Chondrocyte (in vitro differentiated cells): ENCODE measurements around the gene IGSF21. TPM values are rescaled to one million over a fixed set of nuclear protein-coding genes. Genes with fewer than 3 reads are reported as not detected.

Experiments
- DNase-seq: peaks from one replicate; pipeline ENCODE4 v3.0.0; 2021; ENCODE audit warnings: mixed read lengths, low spot score
- H3K27ac Mint-ChIP-seq: one replicate; pipeline ENCODE4 v1.8.0; 2021; ENCODE audit warnings: mild to moderate bottlenecking, moderate library complexity, mixed read lengths; ENCODE audit not compliant: unreplicated experiment
- H3K27me3 Mint-ChIP-seq: 2 replicates; pipeline ENCODE4 v1.8.0; 2021; ENCODE audit warnings: low read depth, mixed read lengths
- H3K36me3 Mint-ChIP-seq: 2 replicates; pipeline ENCODE4 v1.8.0; 2021; ENCODE audit warnings: low read depth, mixed read lengths
- H3K4me1 Mint-ChIP-seq: 2 replicates; pipeline ENCODE4 v1.8.0; 2021; ENCODE audit warnings: low read depth, mild to moderate bottlenecking, mixed read lengths
- H3K4me3 Mint-ChIP-seq: one replicate; pipeline ENCODE4 v1.8.0; 2021; ENCODE audit warnings: mild to moderate bottlenecking, moderate library complexity, mixed read lengths; ENCODE audit not compliant: unreplicated experiment
- H3K9me3 Mint-ChIP-seq: 2 replicates; pipeline ENCODE4 v1.8.0; 2021; ENCODE audit warnings: low read depth, mixed read lengths
- total RNA-seq: library from RNA; stranded (reverse); gene quantifications from 3 replicates; pipeline ENCODE4 v1.2.1, GENCODE V29; 2021
- TF ChIP-seq, protein P1 (sequence below): fragments of 200-600 bp; sonication (generic); IDR thresholded peaks from 2 replicates; pipeline ENCODE4 v1.5.0; 2021; ENCODE audit warnings: antibody characterized with exemption, mild to moderate bottlenecking, moderate library complexity

The IGSF21 gene
- total RNA-seq, 1 donor from 2014 or later: not detected

- H3K4me1 Mint-ChIP-seq: peaks cover 12% of the 10 kb centered on the region
- H3K36me3 Mint-ChIP-seq: no peaks in the 10 kb centered on the region
- H3K27ac Mint-ChIP-seq: no peak overlapping the region
- no peak overlapping the region for H3K4me3 Mint-ChIP-seq
- H3K27me3 Mint-ChIP-seq: peaks cover 19% of the 10 kb centered on the region
- TF ChIP-seq, protein P1, sequence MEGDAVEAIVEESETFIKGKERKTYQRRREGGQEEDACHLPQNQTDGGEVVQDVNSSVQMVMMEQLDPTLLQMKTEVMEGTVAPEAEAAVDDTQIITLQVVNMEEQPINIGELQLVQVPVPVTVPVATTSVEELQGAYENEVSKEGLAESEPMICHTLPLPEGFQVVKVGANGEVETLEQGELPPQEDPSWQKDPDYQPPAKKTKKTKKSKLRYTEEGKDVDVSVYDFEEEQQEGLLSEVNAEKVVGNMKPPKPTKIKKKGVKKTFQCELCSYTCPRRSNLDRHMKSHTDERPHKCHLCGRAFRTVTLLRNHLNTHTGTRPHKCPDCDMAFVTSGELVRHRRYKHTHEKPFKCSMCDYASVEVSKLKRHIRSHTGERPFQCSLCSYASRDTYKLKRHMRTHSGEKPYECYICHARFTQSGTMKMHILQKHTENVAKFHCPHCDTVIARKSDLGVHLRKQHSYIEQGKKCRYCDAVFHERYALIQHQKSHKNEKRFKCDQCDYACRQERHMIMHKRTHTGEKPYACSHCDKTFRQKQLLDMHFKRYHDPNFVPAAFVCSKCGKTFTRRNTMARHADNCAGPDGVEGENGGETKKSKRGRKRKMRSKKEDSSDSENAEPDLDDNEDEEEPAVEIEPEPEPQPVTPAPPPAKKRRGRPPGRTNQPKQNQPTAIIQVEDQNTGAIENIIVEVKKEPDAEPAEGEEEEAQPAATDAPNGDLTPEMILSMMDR: no peak
- DNase-seq: no peak
- H3K9me3 Mint-ChIP-seq: peaks cover 2% of the 10 kb centered on the region
Measured at GRCh38 chr1:18090636-18091035, 17.0 kb upstream of the IGSF21 start.

GRCh38 chr1:18091660-18092446 lies 15.7 kb upstream of the IGSF21 start:
- H3K4me1 Mint-ChIP-seq: peaks cover 12% of the 10 kb centered on the region
- peaks cover 21% of the 10 kb centered on the region for H3K27me3 Mint-ChIP-seq
- H3K9me3 Mint-ChIP-seq: peaks cover 2% of the 10 kb centered on the region
- no peaks in the 10 kb centered on the region for H3K36me3 Mint-ChIP-seq
- TF ChIP-seq, protein P1: no peak
- no peak overlapping the region for H3K4me3 Mint-ChIP-seq
- no peak for DNase-seq
- no peak overlapping the region for H3K27ac Mint-ChIP-seq

GRCh38 chr1:18093193-18093592 lies 14.4 kb upstream of the IGSF21 start:
- H3K27me3 Mint-ChIP-seq: peaks cover 18% of the 10 kb centered on the region
- no peak for DNase-seq
- H3K27ac Mint-ChIP-seq: no peak overlapping the region
- TF ChIP-seq, protein P1: no peak
- peaks cover 2% of the 10 kb centered on the region for H3K9me3 Mint-ChIP-seq
- no peaks in the 10 kb centered on the region for H3K36me3 Mint-ChIP-seq
- peaks cover 12% of the 10 kb centered on the region for H3K4me1 Mint-ChIP-seq
- no peak overlapping the region for H3K4me3 Mint-ChIP-seq

DNA sequence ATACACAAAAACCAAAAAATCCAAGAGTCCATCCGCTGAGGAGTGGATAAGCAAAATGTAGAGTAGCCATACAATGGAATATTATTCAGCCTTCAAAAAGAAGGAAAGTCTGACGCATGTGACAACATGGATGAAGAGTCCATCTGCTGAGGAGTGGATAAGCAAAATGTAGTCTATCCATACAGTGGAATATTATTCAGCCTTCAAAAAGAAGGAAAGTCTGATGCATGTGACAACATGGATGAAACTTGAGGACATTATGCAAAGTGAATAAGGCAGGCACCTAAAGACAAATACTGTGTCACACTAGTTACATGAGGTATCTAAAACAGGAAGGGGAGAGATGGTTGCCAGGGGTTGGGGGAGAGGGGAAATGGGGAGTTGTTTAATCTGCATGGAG lies 14.0 kb upstream of the IGSF21 start:
- Mint-ChIP-seq H3K4me1 (peaks cover 12% of the 10 kb centered on the region), H3K36me3 (no peaks in the 10 kb centered on the region), H3K4me3 (no peak overlapping the region), H3K9me3 (peaks cover 2% of the 10 kb centered on the region), H3K27me3 (peaks cover 22% of the 10 kb centered on the region), H3K27ac (no peak overlapping the region)
- TF ChIP-seq, protein P1: no peak
- DNase-seq: no peak

DNA sequence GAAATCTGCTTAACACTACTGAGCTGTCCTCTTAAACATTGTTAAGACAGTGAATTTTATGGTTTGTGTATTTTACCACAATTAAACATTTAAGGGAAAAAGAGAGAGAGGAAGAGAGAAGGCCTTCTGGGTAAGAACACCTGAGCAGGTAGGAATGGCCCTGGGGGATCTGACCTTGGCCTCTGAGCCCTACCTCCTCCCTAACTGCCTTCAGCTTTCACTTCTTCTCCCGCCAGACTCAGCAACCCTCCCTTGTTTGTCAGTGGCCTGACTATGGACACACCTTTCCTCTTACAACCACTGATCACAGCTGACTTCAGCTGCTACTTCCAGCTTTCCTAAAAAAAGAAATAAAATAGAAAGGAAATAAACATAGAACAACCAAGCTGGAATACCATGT lies 13.5 kb upstream of the IGSF21 start:
- DNase-seq: no peak
- Mint-ChIP-seq H3K27me3 (peaks cover 26% of the 10 kb centered on the region), H3K4me1 (peaks cover 12% of the 10 kb centered on the region), H3K27ac (no peak overlapping the region), H3K36me3 (no peaks in the 10 kb centered on the region), H3K9me3 (peaks cover 2% of the 10 kb centered on the region), H3K4me3 (no peak overlapping the region)
- TF ChIP-seq, protein P1: no peak
